Measurements from ENCODE around the gene TAS1R1.

Gene TAS1R1

GRCh38 chr1:6592865-6593593, 37.9 kb downstream of the TAS1R1 start:
- no peaks in the 10 kb centered on the region for H3K9me3 ChIP-seq
- no peak for TF ChIP-seq CTCF (IDR thresholded peaks at IDR 0.05; ENCODE audit: low read depth, low read length)
- H3K4me3 ChIP-seq (ENCODE audit: low read depth, low read length) = no peak overlapping the region
- no peaks in the 10 kb centered on the region for H3K4me1 ChIP-seq
- no peaks in the 10 kb centered on the region for H3K27me3 ChIP-seq
- no peak for DNase-seq
- H3K36me3 ChIP-seq = peaks cover 35% of the 10 kb centered on the region

GRCh38 chr1:6593810-6594209, 38.7 kb downstream of the TAS1R1 start:
- Histone ChIP-seq H3K36me3 (peaks cover 37% of the 10 kb centered on the region), H3K9me3 (no peaks in the 10 kb centered on the region), H3K27me3 (no peaks in the 10 kb centered on the region), H3K4me3 (ENCODE audit: low read depth, low read length) (no peak overlapping the region), H3K4me1 (no peaks in the 10 kb centered on the region)
- no peak for DNase-seq
- TF ChIP-seq CTCF (IDR thresholded peaks at IDR 0.05; ENCODE audit: low read depth, low read length) = no peak

- no peak for TF ChIP-seq CTCF (IDR thresholded peaks at IDR 0.05; ENCODE audit: low read depth, low read length)
- H3K27me3 ChIP-seq = no peaks in the 10 kb centered on the region
- peaks cover 39% of the 10 kb centered on the region for H3K36me3 ChIP-seq
- no peak overlapping the region for H3K4me3 ChIP-seq (ENCODE audit: low read depth, low read length)
- no peaks in the 10 kb centered on the region for H3K9me3 ChIP-seq
- DNase-seq = no peak
- H3K4me1 ChIP-seq = no peaks in the 10 kb centered on the region
These were observed 40.1 kb downstream of the TAS1R1 start for GRCh38 chr1:6594977-6595740.

- no peaks in the 10 kb centered on the region for H3K9me3 ChIP-seq
These were observed 41.2 kb downstream of the TAS1R1 start for GRCh38 chr1:6596351-6596750.

GRCh38 chr1:6596886-6597776, 42.0 kb downstream of the TAS1R1 start:
- DNase-seq = no peak
- Histone ChIP-seq H3K27me3 (no peaks in the 10 kb centered on the region), H3K36me3 (peaks cover 39% of the 10 kb centered on the region), H3K4me3 (ENCODE audit: low read depth, low read length) (no peak overlapping the region), H3K9me3 (no peaks in the 10 kb centered on the region), H3K4me1 (no peaks in the 10 kb centered on the region)
- TF ChIP-seq CTCF (IDR thresholded peaks at IDR 0.05; ENCODE audit: low read depth, low read length) = no peak

More at GRCh38 chr1:6596351-6596750, 41.2 kb downstream of the TAS1R1 start:
- H3K4me3 ChIP-seq (ENCODE audit: low read depth, low read length) = no peak overlapping the region
- peaks cover 39% of the 10 kb centered on the region for H3K36me3 ChIP-seq
- DNase-seq = no peak
- no peak for TF ChIP-seq CTCF (IDR thresholded peaks at IDR 0.05; ENCODE audit: low read depth, low read length)
- H3K27me3 ChIP-seq = no peaks in the 10 kb centered on the region
- no peaks in the 10 kb centered on the region for H3K4me1 ChIP-seq
